Lower lobe of right lung (tissue), 2 donors: ENCODE measurements around the gene SYNGR1. TPM values are rescaled to one million over a fixed set of nuclear protein-coding genes. Genes with fewer than 3 reads are reported as not detected.

Source experiments
- ATAC-seq, 2 donors: fragments of 200-7000 bp; cut with Tn5 transposase; one replicate each; pipeline ENCODE4 v1.9.1; 2020 to 2022; ENCODE audit warnings: mild to moderate bottlenecking in 2 of 2, moderate library complexity in 2 of 2
- DNase-seq: peaks from one replicate; pipeline ENCODE4 v3.0.0-alpha.2; 2020
- H3K27ac ChIP-seq: fragments of 200-600 bp; one replicate; pipeline ENCODE4 v1.8.0; 2022
- H3K27me3 ChIP-seq: fragments of 200-600 bp; one replicate; pipeline ENCODE4 v1.8.0; 2022; ENCODE audit warnings: low read depth
- H3K36me3 ChIP-seq: fragments of 200-600 bp; one replicate; pipeline ENCODE4 v1.8.0; 2022; ENCODE audit warnings: mild to moderate bottlenecking
- H3K4me1 ChIP-seq: fragments of 200-600 bp; one replicate; pipeline ENCODE4 v1.8.0; 2022
- H3K4me3 ChIP-seq: fragments of 200-600 bp; one replicate; pipeline ENCODE4 v1.8.0; 2022; ENCODE audit warnings: mild to moderate bottlenecking
- H3K9me3 ChIP-seq: fragments of 200-600 bp; one replicate; pipeline ENCODE4 v1.8.0; 2022
- intact Hi-C: fragments of 100-400 bp; cut with DNase I; formaldehyde crosslinking; loops from one replicate; pipeline ENCODE4 v1.11.0; 2022
- total RNA-seq: library from RNA; stranded (reverse); fragmentation: NEBNext Ultra II Directional; extraction: Animal tissue kit (Norgen Biotek cat#: 25700); gene quantifications from one replicate; pipeline ENCODE4 v1.2.1, GENCODE V29; 2021
- TF ChIP-seq, protein P1 (sequence below): fragments of 200-600 bp; IDR thresholded peaks from one replicate; pipeline ENCODE4 v1.8.0; 2022; ENCODE audit warnings: antibody characterized with exemption, mild to moderate bottlenecking
- donor health status: DM: no; HTN: yes; CAD: no; lungs with severe emphysema.

Gene SYNGR1
- total RNA-seq, 1 donor from 2014 or later: 13.4 TPM

DNA sequence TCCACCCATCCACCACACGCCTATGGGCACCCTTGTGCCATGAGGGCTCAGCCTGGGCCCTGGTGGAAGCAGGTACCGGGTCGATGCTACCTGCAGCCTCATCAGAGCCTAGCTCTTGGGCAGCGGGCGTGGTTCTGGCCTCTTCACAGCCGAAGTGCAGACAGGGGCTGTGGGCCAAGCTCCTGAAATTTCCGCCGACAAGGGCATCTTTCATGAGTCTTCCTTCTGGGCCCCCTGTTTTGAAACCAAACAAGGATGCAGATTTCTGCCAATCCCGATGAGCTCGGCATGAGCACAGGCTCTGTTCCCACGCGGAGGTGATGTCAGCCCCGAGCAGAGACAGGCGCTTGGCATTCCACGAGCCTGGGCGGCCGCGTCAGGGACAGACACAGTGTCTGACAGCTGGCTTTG lies 84.5 kb downstream of the SYNGR1 start:
- H3K27ac ChIP-seq: no peak overlapping the region
- no peaks in the 10 kb centered on the region for H3K27me3 ChIP-seq
- DNase-seq: no peak
- no peak for ATAC-seq
- no peaks in the 10 kb centered on the region for H3K9me3 ChIP-seq
- H3K36me3 ChIP-seq: peaks cover 45% of the 10 kb centered on the region
- peaks cover 28% of the 10 kb centered on the region for H3K4me1 ChIP-seq
- intact Hi-C loops: no loop called here
- no peak overlapping the region for H3K4me3 ChIP-seq
- TF ChIP-seq, protein P1, sequence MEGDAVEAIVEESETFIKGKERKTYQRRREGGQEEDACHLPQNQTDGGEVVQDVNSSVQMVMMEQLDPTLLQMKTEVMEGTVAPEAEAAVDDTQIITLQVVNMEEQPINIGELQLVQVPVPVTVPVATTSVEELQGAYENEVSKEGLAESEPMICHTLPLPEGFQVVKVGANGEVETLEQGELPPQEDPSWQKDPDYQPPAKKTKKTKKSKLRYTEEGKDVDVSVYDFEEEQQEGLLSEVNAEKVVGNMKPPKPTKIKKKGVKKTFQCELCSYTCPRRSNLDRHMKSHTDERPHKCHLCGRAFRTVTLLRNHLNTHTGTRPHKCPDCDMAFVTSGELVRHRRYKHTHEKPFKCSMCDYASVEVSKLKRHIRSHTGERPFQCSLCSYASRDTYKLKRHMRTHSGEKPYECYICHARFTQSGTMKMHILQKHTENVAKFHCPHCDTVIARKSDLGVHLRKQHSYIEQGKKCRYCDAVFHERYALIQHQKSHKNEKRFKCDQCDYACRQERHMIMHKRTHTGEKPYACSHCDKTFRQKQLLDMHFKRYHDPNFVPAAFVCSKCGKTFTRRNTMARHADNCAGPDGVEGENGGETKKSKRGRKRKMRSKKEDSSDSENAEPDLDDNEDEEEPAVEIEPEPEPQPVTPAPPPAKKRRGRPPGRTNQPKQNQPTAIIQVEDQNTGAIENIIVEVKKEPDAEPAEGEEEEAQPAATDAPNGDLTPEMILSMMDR: no peak

DNA sequence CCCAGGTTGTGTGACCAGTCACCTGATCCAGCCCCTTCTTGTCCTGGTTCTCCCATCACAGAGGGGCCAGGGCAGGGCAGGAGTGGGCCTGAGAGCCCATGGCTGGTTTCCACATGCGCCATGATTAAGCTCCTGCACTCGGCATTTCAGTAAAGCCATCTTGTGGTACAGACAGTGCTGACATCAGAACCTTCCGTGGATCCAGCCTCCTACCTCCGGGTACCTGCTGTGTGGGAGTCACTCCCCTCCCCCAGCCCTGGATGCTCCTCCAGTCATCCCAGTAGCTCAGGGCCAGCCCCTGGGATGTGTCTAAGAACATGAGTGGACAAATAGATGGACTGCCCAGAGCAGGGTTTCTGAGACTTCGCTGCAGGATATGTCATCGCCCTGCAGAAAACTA lies 84.9 kb downstream of the SYNGR1 start:
- intact Hi-C loops: no loop called here
- no peak for ATAC-seq
- TF ChIP-seq, protein P1: no peak
- peaks cover 28% of the 10 kb centered on the region for H3K4me1 ChIP-seq
- no peak for DNase-seq
- H3K9me3 ChIP-seq: no peaks in the 10 kb centered on the region
- H3K27me3 ChIP-seq: peaks cover 4% of the 10 kb centered on the region
- H3K4me3 ChIP-seq: no peak overlapping the region
- peaks cover 40% of the 10 kb centered on the region for H3K36me3 ChIP-seq
- H3K27ac ChIP-seq: no peak overlapping the region

Other genes starting within 250 kb of the SYNGR1 start
- 51.1 TPM for gene CBX7, start 197.3 kb upstream of the SYNGR1 start, total RNA-seq
- 30.5 TPM for gene PDGFB, start 105.0 kb upstream of the SYNGR1 start, total RNA-seq
- 1,467 TPM for gene RPL3, start 30.4 kb upstream of the SYNGR1 start, total RNA-seq
- gene TAB1, start 49.8 kb downstream of the SYNGR1 start, total RNA-seq: 27.2 TPM
- gene MGAT3, start 107.0 kb downstream of the SYNGR1 start, total RNA-seq: 41.5 TPM
- 27.7 TPM for gene MIEF1, start 152.3 kb downstream of the SYNGR1 start, total RNA-seq
- 327 TPM for gene ATF4, start 170.6 kb downstream of the SYNGR1 start, total RNA-seq
- gene RPS19BP1, start 182.8 kb downstream of the SYNGR1 start, total RNA-seq: 67.9 TPM
- gene CACNA1I, start 220.8 kb downstream of the SYNGR1 start, total RNA-seq: 0.21 TPM